ENCODE measurements around the gene RAD51AP2.
A peak's percentile ranks its signal among the peaks of the same experiment; 100 is the strongest.

The RAD51AP2 gene

DNA sequence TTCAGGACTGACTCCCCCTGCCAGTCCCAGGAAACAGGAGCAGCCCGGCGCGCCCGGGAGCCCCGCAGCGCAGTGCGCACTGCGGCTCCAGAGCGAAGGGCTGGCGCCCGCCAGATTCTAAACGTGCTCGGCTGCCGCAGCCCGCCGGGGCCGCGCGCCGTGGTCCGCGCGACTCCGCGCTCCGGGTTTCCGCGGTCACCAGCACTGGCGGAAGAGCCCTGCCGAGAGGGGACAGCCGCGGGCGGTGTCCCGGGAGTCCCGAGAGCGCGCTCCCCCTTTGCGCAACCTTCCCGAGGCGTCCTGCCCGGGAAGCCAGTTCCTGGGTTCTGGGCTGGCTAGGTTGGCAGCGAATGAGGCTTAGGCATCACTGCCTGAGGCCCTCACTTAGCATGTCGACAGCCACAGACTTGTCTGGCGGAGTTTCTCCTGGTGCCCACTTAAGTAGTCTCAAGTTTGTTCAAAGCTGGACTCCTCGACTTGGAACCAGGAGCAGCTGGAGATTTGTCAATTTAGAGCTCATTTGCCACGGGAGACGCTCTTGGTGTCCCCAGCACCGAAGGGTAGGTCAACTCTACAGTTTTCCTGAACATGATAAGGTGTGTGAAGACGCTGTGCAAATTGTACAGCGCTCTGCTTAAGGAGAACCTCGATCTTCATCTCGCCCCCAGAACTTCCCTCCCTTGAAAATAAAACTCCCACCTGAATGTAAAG is 20.8 kb upstream of the RAD51AP2 start:
- no peaks in the 10 kb centered on the region for H3K9me3 ChIP-seq (ENCODE audit: control insufficient read depth in 5 of 5, low read length in 5 of 5)
- no peak overlapping the region for H3K27ac ChIP-seq (ENCODE audit: low read depth, low read length)
- no peaks in the 10 kb centered on the region for H3K36me3 ChIP-seq (ENCODE audit: control insufficient read depth in 5 of 5, insufficient read depth in 5 of 5, low read length in 5 of 5)
- peak overlapping the region; percentile 46 to 82 (median 63) for H3K4me3 ChIP-seq (ENCODE audit: low read depth in 1 of 5, low read length in 5 of 5)
- H3K9ac ChIP-seq (ENCODE audit: low read length in 5 of 5): no peak overlapping the region
- peaks cover 0 to 36% (median 33%) of the 10 kb centered on the region in 5 donors for H3K4me1 ChIP-seq (ENCODE audit: control insufficient read depth in 5 of 5, insufficient read depth in 5 of 5, low read length in 5 of 5)
- peaks cover 9 to 33% (median 21%) of the 10 kb centered on the region in 5 donors for H3K27me3 ChIP-seq (ENCODE audit: control insufficient read depth in 5 of 5, insufficient read depth in 4 of 5, low read length in 5 of 5)

DNA sequence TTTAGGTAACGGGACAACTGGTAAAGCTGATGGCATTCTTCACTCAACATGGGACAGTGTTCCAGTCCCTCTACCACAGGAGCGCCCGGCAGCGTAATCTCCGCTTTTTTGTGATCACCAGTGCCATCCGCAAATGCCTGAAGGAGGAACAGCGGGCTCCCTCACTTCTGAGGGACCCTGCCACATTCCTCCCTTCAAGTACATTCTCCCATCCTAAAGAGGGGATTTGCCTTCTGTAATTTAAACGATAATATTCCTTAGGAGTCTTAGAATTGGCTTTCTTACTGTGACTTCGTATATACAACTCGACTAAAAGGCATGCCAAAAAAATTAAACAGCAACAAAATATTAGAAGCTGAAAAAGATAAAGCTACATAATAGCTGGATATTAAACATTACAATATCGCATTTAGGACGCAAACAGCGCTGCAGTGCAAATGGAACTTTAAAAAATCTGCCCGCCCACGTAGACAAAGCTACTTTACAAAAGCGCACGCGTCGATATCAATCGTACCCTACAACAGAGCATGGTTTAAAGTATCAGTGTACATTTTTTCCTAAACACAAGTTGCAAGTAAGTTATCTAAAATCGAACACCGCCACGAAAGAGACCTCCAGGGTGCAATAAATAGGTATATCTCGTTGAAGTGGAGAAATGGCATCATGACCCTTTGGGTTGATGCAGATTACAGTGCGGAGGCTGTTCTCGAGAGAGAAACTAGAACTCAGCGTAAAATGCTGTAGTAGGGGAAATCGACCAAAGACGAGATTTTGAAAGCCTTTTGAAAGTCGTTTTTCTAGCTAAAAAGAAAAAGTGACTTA is 20.0 kb upstream of the RAD51AP2 start:
- H3K27ac ChIP-seq (ENCODE audit: low read depth, low read length): no peak overlapping the region
- H3K4me3 ChIP-seq (ENCODE audit: low read depth in 1 of 5, low read length in 5 of 5): peak overlapping the region; percentile 46 to 81 (median 63)
- H3K27me3 ChIP-seq (ENCODE audit: control insufficient read depth in 5 of 5, insufficient read depth in 4 of 5, low read length in 5 of 5): peaks cover 9 to 33% (median 20%) of the 10 kb centered on the region in 5 donors
- peaks cover 0 to 36% (median 33%) of the 10 kb centered on the region in 5 donors for H3K4me1 ChIP-seq (ENCODE audit: control insufficient read depth in 5 of 5, insufficient read depth in 5 of 5, low read length in 5 of 5)
- H3K36me3 ChIP-seq (ENCODE audit: control insufficient read depth in 5 of 5, insufficient read depth in 5 of 5, low read length in 5 of 5): no peaks in the 10 kb centered on the region
- no peaks in the 10 kb centered on the region for H3K9me3 ChIP-seq (ENCODE audit: control insufficient read depth in 5 of 5, low read length in 5 of 5)
- no peak overlapping the region for H3K9ac ChIP-seq (ENCODE audit: low read length in 5 of 5)

GRCh38 chr2:17536416-17536815 is 18.2 kb upstream of the RAD51AP2 start:
- no peaks in the 10 kb centered on the region for H3K36me3 ChIP-seq (ENCODE audit: control insufficient read depth in 5 of 5, insufficient read depth in 5 of 5, low read length in 5 of 5)
- H3K9ac ChIP-seq (ENCODE audit: low read length in 5 of 5): no peak overlapping the region
- peaks cover 0 to 36% (median 33%) of the 10 kb centered on the region in 5 donors for H3K4me1 ChIP-seq (ENCODE audit: control insufficient read depth in 5 of 5, insufficient read depth in 5 of 5, low read length in 5 of 5)
- no peak overlapping the region for H3K4me3 ChIP-seq (ENCODE audit: low read depth in 1 of 5, low read length in 5 of 5)
- no peak overlapping the region for H3K27ac ChIP-seq (ENCODE audit: low read depth, low read length)
- H3K9me3 ChIP-seq (ENCODE audit: control insufficient read depth in 5 of 5, low read length in 5 of 5): no peaks in the 10 kb centered on the region
- H3K27me3 ChIP-seq (ENCODE audit: control insufficient read depth in 5 of 5, insufficient read depth in 4 of 5, low read length in 5 of 5): peaks cover under 1 to 23% (median 7%) of the 10 kb centered on the region in 5 donors

DNA sequence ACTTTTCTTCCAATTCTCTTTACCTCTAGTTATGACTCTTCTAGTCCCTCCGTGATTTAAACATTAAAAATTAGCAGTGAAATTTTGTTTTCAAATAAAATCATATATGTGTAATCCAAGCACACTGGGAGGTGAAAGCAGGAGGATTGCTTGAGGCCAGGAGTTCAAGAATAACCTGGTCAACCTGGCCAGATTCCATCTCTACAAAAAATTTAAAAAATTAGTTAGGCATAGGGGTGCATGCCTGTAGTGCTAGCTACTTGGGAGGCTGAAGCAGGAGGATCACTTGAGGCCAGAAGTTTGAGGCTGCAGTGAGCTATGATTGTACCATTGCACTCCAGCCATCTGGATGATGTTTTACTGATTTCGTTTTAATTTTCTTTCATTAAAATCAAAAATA is 15.3 kb upstream of the RAD51AP2 start:
- H3K9ac ChIP-seq (ENCODE audit: low read length in 5 of 5): no peak overlapping the region
- no peaks in the 10 kb centered on the region for H3K36me3 ChIP-seq (ENCODE audit: control insufficient read depth in 5 of 5, insufficient read depth in 5 of 5, low read length in 5 of 5)
- peaks cover 0 to 7% (median 5%) of the 10 kb centered on the region in 5 donors for H3K4me1 ChIP-seq (ENCODE audit: control insufficient read depth in 5 of 5, insufficient read depth in 5 of 5, low read length in 5 of 5)
- no peaks in the 10 kb centered on the region for H3K9me3 ChIP-seq (ENCODE audit: control insufficient read depth in 5 of 5, low read length in 5 of 5)
- peaks cover 0 to 8% (median 3%) of the 10 kb centered on the region in 5 donors for H3K27me3 ChIP-seq (ENCODE audit: control insufficient read depth in 5 of 5, insufficient read depth in 4 of 5, low read length in 5 of 5)
- no peak overlapping the region for H3K27ac ChIP-seq (ENCODE audit: low read depth, low read length)
- H3K4me3 ChIP-seq (ENCODE audit: low read depth in 1 of 5, low read length in 5 of 5): no peak overlapping the region

DNA sequence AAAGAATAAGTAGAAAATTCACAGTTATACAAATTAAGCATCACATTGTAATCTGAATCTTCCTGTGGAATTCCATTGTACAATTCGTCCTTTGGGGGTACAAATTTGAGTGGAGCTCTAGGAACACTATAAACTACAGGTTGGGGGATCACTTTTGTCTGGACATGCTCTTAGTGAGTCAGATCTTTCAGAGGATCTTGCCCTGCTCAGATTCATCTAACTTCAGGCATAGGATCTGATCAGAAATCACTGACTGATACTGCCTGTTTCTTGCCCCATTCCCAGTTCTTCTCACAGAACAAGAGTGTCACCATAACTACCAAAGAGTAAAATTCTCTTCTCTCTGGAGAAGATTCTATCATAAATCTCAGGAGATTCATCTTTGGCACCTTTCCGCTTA is 11.5 kb upstream of the RAD51AP2 start:
- Histone ChIP-seq H3K9me3 (ENCODE audit: control insufficient read depth in 5 of 5, low read length in 5 of 5) (no peaks in the 10 kb centered on the region), H3K27me3 (ENCODE audit: control insufficient read depth in 5 of 5, insufficient read depth in 4 of 5, low read length in 5 of 5) (no peaks in the 10 kb centered on the region), H3K27ac (ENCODE audit: low read depth, low read length) (no peak overlapping the region)

GRCh38 chr2:17522303-17522702 is 4.1 kb upstream of the RAD51AP2 start:
- H3K9me3 ChIP-seq (ENCODE audit: control insufficient read depth in 5 of 5, low read length in 5 of 5): no peaks in the 10 kb centered on the region
- H3K9ac ChIP-seq (ENCODE audit: low read length in 5 of 5): no peak overlapping the region
- H3K27me3 ChIP-seq (ENCODE audit: control insufficient read depth in 5 of 5, insufficient read depth in 4 of 5, low read length in 5 of 5): peaks cover 0 to 3% (median 0%) of the 10 kb centered on the region in 5 donors
- H3K4me1 ChIP-seq (ENCODE audit: control insufficient read depth in 5 of 5, insufficient read depth in 5 of 5, low read length in 5 of 5): peaks cover 2 to 9% (median 9%) of the 10 kb centered on the region in 5 donors
- no peak overlapping the region for H3K4me3 ChIP-seq (ENCODE audit: low read depth in 1 of 5, low read length in 5 of 5)
- no peaks in the 10 kb centered on the region for H3K36me3 ChIP-seq (ENCODE audit: control insufficient read depth in 5 of 5, insufficient read depth in 5 of 5, low read length in 5 of 5)
- H3K27ac ChIP-seq (ENCODE audit: low read depth, low read length): no peak overlapping the region

More for the DNA sequence above, 11.5 kb upstream of the RAD51AP2 start:
- Histone ChIP-seq H3K9ac (ENCODE audit: low read length in 5 of 5) (no peak overlapping the region), H3K4me3 (ENCODE audit: low read depth in 1 of 5, low read length in 5 of 5) (no peak overlapping the region), H3K4me1 (ENCODE audit: control insufficient read depth in 5 of 5, insufficient read depth in 5 of 5, low read length in 5 of 5) (no peaks in the 10 kb centered on the region), H3K36me3 (ENCODE audit: control insufficient read depth in 5 of 5, insufficient read depth in 5 of 5, low read length in 5 of 5) (no peaks in the 10 kb centered on the region)

DNA sequence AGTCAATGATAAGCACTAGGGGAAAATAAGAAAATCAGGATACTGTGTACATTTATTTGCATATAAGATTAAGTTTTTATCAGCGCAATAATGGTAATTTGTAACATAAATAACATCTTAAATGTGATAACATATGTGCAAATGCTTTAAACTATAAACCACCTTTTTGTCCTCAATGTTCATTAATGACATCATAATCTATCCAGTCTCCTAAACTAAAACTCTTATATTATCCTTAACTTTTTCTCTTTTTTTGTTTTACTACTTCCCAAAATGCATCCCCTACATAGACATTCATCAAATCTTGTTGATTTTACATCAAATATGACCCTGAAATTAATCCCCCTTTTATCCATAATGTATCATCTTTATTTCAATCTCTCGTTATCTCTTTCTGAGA is 3.4 kb upstream of the RAD51AP2 start:
- Histone ChIP-seq H3K36me3 (ENCODE audit: control insufficient read depth in 5 of 5, insufficient read depth in 5 of 5, low read length in 5 of 5) (no peaks in the 10 kb centered on the region), H3K4me1 (ENCODE audit: control insufficient read depth in 5 of 5, insufficient read depth in 5 of 5, low read length in 5 of 5) (peaks cover 2 to 10% (median 9%) of the 10 kb centered on the region in 5 donors), H3K4me3 (ENCODE audit: low read depth in 1 of 5, low read length in 5 of 5) (no peak overlapping the region), H3K9ac (ENCODE audit: low read length in 5 of 5) (no peak overlapping the region), H3K27me3 (ENCODE audit: control insufficient read depth in 5 of 5, insufficient read depth in 4 of 5, low read length in 5 of 5) (peaks cover 0 to 3% (median 0%) of the 10 kb centered on the region in 5 donors), H3K9me3 (ENCODE audit: control insufficient read depth in 5 of 5, low read length in 5 of 5) (no peaks in the 10 kb centered on the region), H3K27ac (ENCODE audit: low read depth, low read length) (no peak overlapping the region)

DNA sequence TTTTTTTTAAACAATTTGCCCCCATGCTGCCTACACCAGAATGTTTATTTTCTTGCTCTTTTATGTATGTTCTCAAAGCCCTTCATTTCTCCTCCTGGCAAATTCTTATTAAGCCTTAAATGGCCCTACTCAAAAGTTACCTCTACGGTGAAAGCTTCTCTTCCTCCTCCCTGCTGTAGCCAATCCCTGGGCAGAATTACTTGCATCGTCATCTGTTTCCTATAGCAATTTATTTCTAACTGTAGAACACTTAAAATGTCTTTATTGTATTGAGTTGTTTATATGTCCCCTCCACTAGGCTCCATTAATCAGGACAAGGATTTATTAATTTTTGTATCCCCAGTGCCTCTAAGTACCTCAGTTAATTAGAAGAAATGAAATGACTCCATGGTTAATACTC is 2.5 kb upstream of the RAD51AP2 start:
- Histone ChIP-seq H3K27ac (ENCODE audit: low read depth, low read length) (no peak overlapping the region), H3K27me3 (ENCODE audit: control insufficient read depth in 5 of 5, insufficient read depth in 4 of 5, low read length in 5 of 5) (peaks cover 0 to 3% (median 0%) of the 10 kb centered on the region in 5 donors), H3K9me3 (ENCODE audit: control insufficient read depth in 5 of 5, low read length in 5 of 5) (no peaks in the 10 kb centered on the region), H3K9ac (ENCODE audit: low read length in 5 of 5) (no peak overlapping the region), H3K4me1 (ENCODE audit: control insufficient read depth in 5 of 5, insufficient read depth in 5 of 5, low read length in 5 of 5) (peaks cover 2 to 10% (median 9%) of the 10 kb centered on the region in 5 donors), H3K4me3 (ENCODE audit: low read depth in 1 of 5, low read length in 5 of 5) (no peak overlapping the region), H3K36me3 (ENCODE audit: control insufficient read depth in 5 of 5, insufficient read depth in 5 of 5, low read length in 5 of 5) (no peaks in the 10 kb centered on the region)

GRCh38 chr2:17519486-17519885 is 1.2 kb upstream of the RAD51AP2 start:
- no peak overlapping the region for H3K27ac ChIP-seq (ENCODE audit: low read depth, low read length)
- no peak overlapping the region for H3K9ac ChIP-seq (ENCODE audit: low read length in 5 of 5)

More at GRCh38 chr2:17519486-17519885, 1.2 kb upstream of the RAD51AP2 start:
- Histone ChIP-seq H3K4me3 (ENCODE audit: low read depth in 1 of 5, low read length in 5 of 5) (no peak overlapping the region), H3K9me3 (ENCODE audit: control insufficient read depth in 5 of 5, low read length in 5 of 5) (no peaks in the 10 kb centered on the region), H3K4me1 (ENCODE audit: control insufficient read depth in 5 of 5, insufficient read depth in 5 of 5, low read length in 5 of 5) (peaks cover 2 to 10% (median 9%) of the 10 kb centered on the region in 5 donors), H3K36me3 (ENCODE audit: control insufficient read depth in 5 of 5, insufficient read depth in 5 of 5, low read length in 5 of 5) (no peaks in the 10 kb centered on the region), H3K27me3 (ENCODE audit: control insufficient read depth in 5 of 5, insufficient read depth in 4 of 5, low read length in 5 of 5) (peaks cover 0 to 3% (median 0%) of the 10 kb centered on the region in 5 donors)

Measured in subcutaneous abdominal adipose tissue (tissue), 5 donors.